ENCODE data around the gene TNK2.
"Not testable (repeated sequence)": the region's sequence is repeated elsewhere in the genome, so short reads cannot be mapped to it uniquely, and the experiment has no call there.

DNA sequence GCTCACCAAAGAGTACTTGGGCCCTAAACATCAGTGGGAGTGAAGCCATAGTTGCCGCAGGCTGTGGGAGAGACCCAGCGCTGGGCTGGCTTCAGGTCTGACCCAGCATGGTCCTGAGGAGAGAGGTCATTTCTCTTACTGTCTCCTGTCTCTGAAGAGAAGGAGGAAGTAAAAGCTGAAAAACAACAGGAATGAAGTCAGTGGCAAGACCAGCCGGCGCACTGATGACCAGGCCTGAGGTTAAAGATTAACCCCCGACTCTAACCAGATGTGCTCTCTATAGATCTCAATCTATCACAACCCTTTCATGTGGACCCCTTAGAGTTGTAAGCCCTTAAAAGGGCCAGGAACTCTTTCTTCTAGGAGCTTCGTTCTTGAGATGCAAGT, 24.7 kb upstream of the TNK2 start:
- not testable (repeated sequence) for TF ChIP-seq ELF4 (IDR thresholded peaks at IDR 0.05); SP1 (IDR thresholded peaks at IDR 0.05); SUZ12 (IDR thresholded peaks at IDR 0.05); BHLHE40 (IDR thresholded peaks at IDR 0.05; ENCODE audit: borderline replicate concordance); FOXM1 (IDR thresholded peaks at IDR 0.05; ENCODE audit: borderline replicate concordance); TARDBP (IDR thresholded peaks at IDR 0.05); FOXA1 (IDR thresholded peaks at IDR 0.05); NFRKB (IDR thresholded peaks at IDR 0.05)
